HG03108 (cell line): ENCODE measurements around the gene ACBD3.

Experiments
- ATAC-seq: cut with Tn5 transposase; IDR thresholded peaks from one replicate; pipeline ENCODE4 v1.9.1; 2021; ENCODE audit warnings: moderate library complexity; ENCODE audit not compliant: unreplicated experiment

ACBD3 gene

GRCh38 chr1:226116673-226117072 lies 69.9 kb downstream of the ACBD3 start:
- no peak for ATAC-seq

DNA sequence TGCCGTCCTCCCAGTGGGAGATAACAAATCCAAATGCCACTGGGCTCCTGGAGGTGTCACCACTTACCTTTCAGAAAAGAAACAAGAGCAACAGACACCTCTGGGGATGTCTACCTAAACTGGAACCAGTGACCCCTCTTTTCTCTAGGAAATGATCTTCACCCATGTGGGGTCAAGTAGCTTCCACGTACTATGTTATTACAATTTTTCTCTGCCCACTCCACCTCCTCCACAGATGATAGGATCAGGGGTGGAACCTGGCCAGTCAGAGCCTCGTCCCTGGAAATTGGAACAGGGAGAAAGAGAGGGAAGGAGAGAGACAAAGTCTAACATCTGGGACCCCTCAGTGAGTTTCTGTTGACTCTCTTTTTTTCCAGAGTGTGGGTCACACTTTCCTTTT lies 73.9 kb downstream of the ACBD3 start:
- no peak for ATAC-seq

GRCh38 chr1:226111883-226112261 lies 74.7 kb downstream of the ACBD3 start:
- ATAC-seq, result no peak

- no peak for ATAC-seq
Measured at GRCh38 chr1:226111098-226111882, 75.3 kb downstream of the ACBD3 start.

GRCh38 chr1:226110249-226111097 lies 76.1 kb downstream of the ACBD3 start:
- peak; percentile 76 for ATAC-seq

DNA sequence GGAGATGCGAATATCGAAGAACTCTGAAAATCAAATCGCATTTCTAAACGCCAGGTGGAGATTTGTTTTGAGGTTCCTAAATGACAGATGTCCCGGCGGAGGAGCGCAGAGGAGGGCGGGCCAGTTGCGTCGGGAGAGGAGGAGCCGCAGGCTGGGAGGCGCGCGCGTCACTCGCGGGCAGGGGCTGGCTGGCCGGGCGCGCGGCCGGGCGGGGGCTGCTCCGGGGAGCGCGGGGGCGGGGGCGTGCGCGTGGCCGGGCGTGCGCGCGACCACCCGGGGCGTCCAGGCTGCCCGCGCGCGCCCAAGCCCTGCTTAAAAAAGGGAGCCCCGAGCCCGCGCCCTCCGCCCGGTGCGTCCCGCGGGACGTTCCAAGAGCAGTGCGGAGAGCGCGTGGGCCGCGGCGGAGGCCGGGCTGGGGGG lies 76.7 kb downstream of the ACBD3 start:
- peak; percentile 56 for ATAC-seq

- no peak for ATAC-seq
Measured at GRCh38 chr1:226108935-226109828, 77.4 kb downstream of the ACBD3 start.

- ATAC-seq, result peak; percentile 27
Measured at GRCh38 chr1:226107471-226108460, 78.8 kb downstream of the ACBD3 start.

DNA sequence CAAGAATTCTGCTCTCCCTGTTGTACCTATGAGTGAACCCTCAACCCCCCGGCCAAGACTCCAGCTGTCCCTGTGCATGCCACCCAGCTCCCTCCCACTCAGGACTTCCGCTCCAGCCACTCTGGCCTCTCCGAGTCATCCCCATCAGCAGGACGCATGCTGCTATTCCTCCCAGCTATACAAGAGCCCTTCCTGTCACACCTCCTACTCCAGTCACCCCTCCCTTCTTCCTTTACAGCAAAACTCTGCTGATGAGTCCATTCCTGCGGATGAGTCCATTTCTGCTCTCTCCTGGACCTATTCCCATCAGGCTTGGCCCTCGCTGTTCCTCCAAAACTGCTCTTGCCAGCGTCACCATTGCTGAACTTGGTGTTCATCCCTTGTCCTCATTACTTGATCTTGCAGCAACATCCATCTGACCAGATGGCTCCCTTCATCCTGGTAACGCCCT lies 81.8 kb downstream of the ACBD3 start:
- ATAC-seq, result no peak

GRCh38 chr1:226100436-226101391 lies 85.8 kb downstream of the ACBD3 start:
- no peak for ATAC-seq

GRCh38 chr1:226098870-226099835 lies 87.4 kb downstream of the ACBD3 start:
- no peak for ATAC-seq

DNA sequence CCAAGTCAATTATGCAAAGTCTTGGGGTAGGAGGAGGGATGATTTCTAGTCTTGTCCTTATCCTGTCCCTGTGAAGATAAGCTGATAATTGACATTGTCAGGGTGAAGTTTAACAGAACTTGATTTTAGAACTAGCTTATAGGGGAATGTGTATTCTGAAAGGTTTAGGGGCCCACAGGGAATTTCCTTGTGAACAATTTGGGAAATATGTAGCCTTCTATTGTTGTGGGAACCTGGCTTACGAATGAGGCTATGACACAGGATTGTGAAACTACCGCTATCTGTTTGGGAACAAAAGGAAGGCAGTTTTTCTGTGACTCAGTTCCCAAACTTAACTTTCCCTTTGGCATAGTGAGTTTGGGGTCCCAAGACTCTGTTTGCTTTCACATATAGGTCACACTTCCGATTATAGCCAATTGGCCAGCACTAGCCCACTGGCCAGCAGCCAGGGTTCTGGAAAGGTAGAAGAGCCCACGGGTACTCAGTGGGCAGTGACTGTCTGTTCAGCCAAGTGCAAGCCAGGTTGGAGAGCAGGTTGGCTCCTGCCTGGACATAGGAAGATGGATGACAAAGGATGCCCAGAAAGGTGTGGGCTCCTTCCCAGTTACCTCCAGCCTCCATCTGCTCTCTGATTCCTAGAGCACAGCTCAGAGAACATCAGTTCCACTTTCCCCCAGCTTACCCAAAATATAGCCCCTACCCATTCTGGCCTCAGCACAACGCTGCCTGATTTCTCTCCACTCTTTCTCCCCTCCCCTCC lies 88.5 kb downstream of the ACBD3 start:
- ATAC-seq, result no peak

GRCh38 chr1:226095286-226095685 lies 91.3 kb downstream of the ACBD3 start:
- no peak for ATAC-seq
